KOPT-K1 (cell line): Measurements from ENCODE around the gene HSPA4L.

Experiments
- H3K27ac ChIP-seq: fragments of 200-600 bp; sonication (generic); 2 replicates; pipeline ENCODE4 v1.5.1; 2016; ENCODE audit warnings: antibody characterized with exemption, mild to moderate bottlenecking, low read depth, low read length; ENCODE audit not compliant: poor library complexity, severe bottlenecking
- H3K36me3 ChIP-seq: fragments of 200-600 bp; sonication (generic); 2 replicates; pipeline ENCODE4 v1.5.1; 2017; ENCODE audit warnings: antibody characterized with exemption, mild to moderate bottlenecking, low read length, moderate library complexity; ENCODE audit not compliant: insufficient read depth
- H3K9me3 ChIP-seq: fragments of 200-600 bp; sonication (generic); 2 replicates; pipeline ENCODE4 v1.5.1; 2017; ENCODE audit warnings: antibody characterized with exemption, low read length, mild to moderate bottlenecking; ENCODE audit not compliant: insufficient read depth, poor library complexity, severe bottlenecking

Gene HSPA4L

GRCh38 chr4:127777487-127777886 lies 4.6 kb upstream of the HSPA4L start:
- no peaks in the 10 kb centered on the region for H3K9me3 ChIP-seq
- no peak overlapping the region for H3K27ac ChIP-seq
- no peaks in the 10 kb centered on the region for H3K36me3 ChIP-seq

DNA sequence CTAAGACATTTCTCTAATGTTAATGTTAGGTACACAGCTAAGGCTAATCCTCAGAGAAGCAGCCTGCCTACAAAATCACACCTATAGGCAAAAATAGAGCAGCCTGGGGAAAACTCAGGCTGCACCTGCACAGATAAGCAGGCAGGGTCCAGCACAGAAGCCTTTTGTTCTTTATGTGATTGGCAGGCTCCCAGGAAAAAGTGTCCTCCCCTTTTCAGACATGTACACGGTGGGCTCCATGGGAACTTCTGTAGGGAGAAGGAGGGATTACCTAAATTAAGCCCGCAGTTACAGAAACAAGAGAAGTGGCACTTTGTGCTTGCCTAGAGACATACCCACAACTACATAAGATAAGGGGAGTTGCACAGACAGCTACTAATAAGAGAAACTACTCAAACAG lies 4.0 kb upstream of the HSPA4L start:
- H3K36me3 ChIP-seq: no peaks in the 10 kb centered on the region
- H3K9me3 ChIP-seq: no peaks in the 10 kb centered on the region
- no peak overlapping the region for H3K27ac ChIP-seq

DNA sequence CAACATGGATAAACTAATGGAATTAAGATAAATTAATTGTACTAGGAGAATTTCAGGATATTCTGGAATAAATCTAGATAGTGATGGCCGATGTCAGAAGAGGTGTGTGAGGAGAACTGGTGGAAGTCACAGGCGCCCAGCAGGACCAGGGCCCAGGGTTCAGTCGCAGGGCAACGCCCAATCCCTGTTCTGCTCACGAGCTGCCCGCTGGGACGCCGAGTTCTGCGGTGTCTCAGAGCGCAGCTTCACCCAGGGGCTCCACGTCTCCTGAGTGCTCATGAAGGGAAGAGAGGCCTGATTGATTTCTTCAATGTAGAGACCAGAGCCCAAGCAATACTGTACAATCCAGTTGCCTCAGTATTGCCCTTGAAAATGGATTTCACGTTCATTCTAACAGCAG lies 1.5 kb upstream of the HSPA4L start:
- Histone ChIP-seq H3K9me3 (no peaks in the 10 kb centered on the region), H3K27ac (no peak overlapping the region), H3K36me3 (no peaks in the 10 kb centered on the region)

DNA sequence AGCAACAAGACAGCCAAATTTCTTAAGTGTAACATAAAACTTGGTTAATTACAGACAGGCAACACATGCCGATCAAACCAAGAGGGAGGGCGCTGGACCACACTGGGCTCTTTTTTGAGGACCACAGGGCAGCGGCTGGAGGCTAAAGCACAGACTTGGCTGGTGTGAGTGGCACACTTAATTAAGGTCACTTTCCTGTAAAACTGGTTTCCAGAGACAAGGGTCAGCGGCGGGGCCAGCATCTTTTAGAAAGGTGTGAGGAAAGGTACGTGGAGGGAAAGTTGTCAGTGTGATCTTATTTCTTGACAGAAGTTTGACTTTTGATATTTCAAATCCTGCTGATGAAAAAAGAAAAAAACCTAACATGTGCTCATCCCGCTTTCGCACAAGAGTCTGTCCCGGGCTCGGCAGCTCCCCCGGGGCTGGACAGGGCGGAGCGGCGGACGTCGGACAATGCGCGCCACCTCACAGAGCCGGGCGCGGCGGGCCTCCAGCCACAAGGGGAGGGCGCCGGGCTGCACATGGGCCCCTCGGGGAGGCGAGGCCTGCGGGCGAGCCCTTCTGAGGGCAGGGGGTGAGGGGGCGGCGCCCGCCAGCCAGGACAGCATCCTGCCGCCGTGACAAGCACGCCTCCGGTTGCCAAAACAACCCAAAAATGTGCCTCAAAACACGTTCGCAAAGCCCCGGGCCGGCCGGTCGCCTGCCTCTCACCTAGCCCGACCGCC lies 660 bp upstream of the HSPA4L start:
- Histone ChIP-seq H3K27ac (peak overlapping the region; percentile 59), H3K9me3 (no peaks in the 10 kb centered on the region), H3K36me3 (no peaks in the 10 kb centered on the region)

GRCh38 chr4:127782025-127782274 lies 172 bp upstream of the HSPA4L start:
- Histone ChIP-seq H3K36me3 (no peaks in the 10 kb centered on the region), H3K9me3 (no peaks in the 10 kb centered on the region), H3K27ac (peak overlapping the region; percentile 59)

- H3K36me3 ChIP-seq: no peaks in the 10 kb centered on the region
- peak overlapping the region; percentile 59 for H3K27ac ChIP-seq
- H3K9me3 ChIP-seq: no peaks in the 10 kb centered on the region
Observed at GRCh38 chr4:127783026-127783769, 1.1 kb downstream of the HSPA4L start.

DNA sequence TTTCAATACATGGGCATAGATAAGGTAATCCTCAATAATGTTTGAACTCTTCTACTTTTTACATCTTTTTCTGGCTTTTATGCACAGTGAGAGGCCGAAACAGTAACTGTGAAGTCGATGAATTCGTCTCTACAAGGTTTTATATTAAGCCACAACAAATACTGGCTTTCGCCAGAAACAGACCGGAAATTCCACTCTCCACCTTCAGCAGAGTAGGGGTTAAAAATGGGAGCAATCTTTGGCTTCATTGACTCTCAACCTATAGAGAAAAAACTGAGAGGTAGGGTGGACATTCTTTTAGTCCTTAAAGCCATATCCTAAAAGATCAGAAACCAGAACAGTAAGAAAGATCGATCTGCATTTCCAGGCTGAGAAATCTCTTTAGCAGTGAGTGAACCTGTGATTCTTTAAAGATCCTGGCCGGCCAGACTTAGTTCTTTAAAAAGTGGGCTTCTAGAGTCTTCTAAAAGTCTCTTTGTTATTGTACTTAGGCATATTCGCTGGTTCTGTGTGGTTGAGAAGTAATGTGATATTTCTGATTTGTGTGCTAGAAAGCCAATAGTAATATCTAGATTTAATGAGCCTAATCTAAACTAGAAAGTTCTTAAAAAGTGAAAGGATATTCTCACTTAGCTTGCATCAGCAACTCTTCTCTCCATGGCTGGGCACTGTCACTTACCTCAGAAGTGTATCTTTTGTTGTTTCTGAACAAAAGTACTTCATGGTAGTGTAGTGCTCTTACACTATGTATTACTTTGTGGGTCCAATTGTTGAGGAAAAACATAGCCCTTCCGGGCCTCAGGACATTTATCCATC lies 2.0 kb downstream of the HSPA4L start:
- no peak overlapping the region for H3K27ac ChIP-seq
- H3K36me3 ChIP-seq: no peaks in the 10 kb centered on the region
- H3K9me3 ChIP-seq: no peaks in the 10 kb centered on the region

GRCh38 chr4:127788517-127788916 lies 6.4 kb downstream of the HSPA4L start:
- H3K9me3 ChIP-seq: no peaks in the 10 kb centered on the region
- no peaks in the 10 kb centered on the region for H3K36me3 ChIP-seq
- no peak overlapping the region for H3K27ac ChIP-seq

DNA sequence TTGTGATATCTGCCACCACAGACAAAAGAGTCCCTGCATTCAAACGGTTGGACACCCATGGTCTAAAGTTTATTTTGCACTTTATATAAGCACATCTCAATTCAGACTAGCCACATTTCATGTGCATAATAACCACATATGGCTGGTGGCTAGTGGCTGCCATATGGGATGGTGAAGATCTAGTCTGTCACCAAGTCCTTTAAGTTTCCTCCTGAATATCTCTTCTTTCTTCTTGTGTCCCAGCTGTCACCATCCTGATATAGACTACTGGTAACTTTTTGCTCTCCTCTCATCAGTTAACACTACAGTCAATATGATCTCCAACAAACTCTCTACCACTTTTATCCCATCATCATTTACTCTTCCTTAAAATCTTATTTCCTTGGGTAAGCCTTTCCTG lies 9.3 kb downstream of the HSPA4L start:
- no peaks in the 10 kb centered on the region for H3K9me3 ChIP-seq
- peaks cover 2% of the 10 kb centered on the region for H3K36me3 ChIP-seq

GRCh38 chr4:127793528-127793927 lies 11.4 kb downstream of the HSPA4L start:
- Histone ChIP-seq H3K36me3 (peaks cover 5% of the 10 kb centered on the region), H3K27ac (no peak overlapping the region), H3K9me3 (no peaks in the 10 kb centered on the region)

More for the DNA sequence above, 9.3 kb downstream of the HSPA4L start:
- no peak overlapping the region for H3K27ac ChIP-seq

GRCh38 chr4:127799711-127800110 lies 17.6 kb downstream of the HSPA4L start:
- Histone ChIP-seq H3K36me3 (peaks cover 18% of the 10 kb centered on the region), H3K9me3 (no peaks in the 10 kb centered on the region), H3K27ac (no peak overlapping the region)

- H3K27ac ChIP-seq: no peak overlapping the region
- no peaks in the 10 kb centered on the region for H3K9me3 ChIP-seq
- H3K36me3 ChIP-seq: peaks cover 21% of the 10 kb centered on the region
Observed at GRCh38 chr4:127809173-127809800, 27.2 kb downstream of the HSPA4L start.

DNA sequence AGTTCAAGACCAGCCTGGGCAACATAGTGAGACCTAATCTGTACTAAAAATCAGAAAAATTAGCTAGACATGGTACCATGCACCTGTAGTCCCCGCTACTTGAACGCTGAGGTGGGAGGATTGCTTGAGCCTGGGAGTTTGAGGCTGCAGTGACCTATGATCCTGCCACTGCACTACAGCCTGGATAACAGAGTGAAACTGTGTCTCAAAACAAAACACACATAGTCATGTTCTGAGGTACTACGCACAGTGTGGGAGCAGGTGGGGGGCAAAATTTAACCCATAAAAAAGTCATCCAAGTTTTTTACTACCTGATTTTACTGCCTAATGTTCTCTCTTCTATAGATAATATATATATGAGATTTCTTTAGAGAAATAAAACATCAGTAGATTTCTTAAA lies 28.4 kb downstream of the HSPA4L start:
- peaks cover 18% of the 10 kb centered on the region for H3K36me3 ChIP-seq
- H3K9me3 ChIP-seq: no peaks in the 10 kb centered on the region
- H3K27ac ChIP-seq: no peak overlapping the region

DNA sequence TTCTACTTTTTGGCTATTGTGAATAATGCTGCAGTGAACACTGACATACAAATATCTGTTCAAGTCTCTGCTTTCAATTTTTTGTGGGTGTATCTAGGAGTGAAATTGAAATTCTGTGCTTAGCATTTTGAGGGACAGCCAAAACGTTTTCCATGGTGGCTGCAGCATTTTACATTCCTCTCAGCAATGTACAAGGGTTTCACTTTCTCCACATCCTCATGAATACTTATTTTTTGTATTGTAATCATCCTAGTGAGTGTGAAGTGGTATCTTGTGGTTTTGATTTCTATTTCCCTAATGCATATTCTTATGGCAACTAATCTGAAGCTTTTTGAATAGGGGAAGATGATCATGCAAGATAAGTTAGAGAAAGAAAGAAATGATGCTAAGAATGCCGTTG lies 40.3 kb downstream of the HSPA4L start:
- no peaks in the 10 kb centered on the region for H3K9me3 ChIP-seq
- no peak overlapping the region for H3K27ac ChIP-seq
- peaks cover 27% of the 10 kb centered on the region for H3K36me3 ChIP-seq

GRCh38 chr4:127828121-127828520 lies 46.0 kb downstream of the HSPA4L start:
- Histone ChIP-seq H3K9me3 (no peaks in the 10 kb centered on the region), H3K36me3 (peaks cover 63% of the 10 kb centered on the region), H3K27ac (no peak overlapping the region)
